ENCODE measurements around the gene DOCK9. TPM values are rescaled to one million over a fixed set of nuclear protein-coding genes. Genes with fewer than 3 reads are reported as not detected.
A peak's percentile ranks its signal among the peaks of the same experiment; 100 is the strongest.

The DOCK9 gene
- total RNA-seq, 1 donor from 2014 or later, result 43.5 TPM

GRCh38 chr13:98845742-98846141 is 132.1 kb downstream of the DOCK9 start:
- Mint-ChIP-seq H3K27ac (no peak overlapping the region), H3K4me1 (peaks cover 5% of the 10 kb centered on the region), H3K4me3 (no peak overlapping the region), H3K9me3 (no peaks in the 10 kb centered on the region), H3K36me3 (ENCODE audit: low read depth) (peaks cover 34% of the 10 kb centered on the region), H3K27me3 (no peaks in the 10 kb centered on the region)
- DNase-seq, result no peak
- intact Hi-C loops (cut with micrococcal nuclease), result loop anchor here (10.0 kb wide), 1 partner anchor 401 kb away; no protein-coding TSS in a partner anchor

- no peaks in the 10 kb centered on the region for H3K27me3 Mint-ChIP-seq
- peaks cover 7% of the 10 kb centered on the region for H3K4me1 Mint-ChIP-seq
- no peak for DNase-seq
- peaks cover 36% of the 10 kb centered on the region for H3K36me3 Mint-ChIP-seq (ENCODE audit: low read depth)
- H3K9me3 Mint-ChIP-seq, result no peaks in the 10 kb centered on the region
- no peak overlapping the region for H3K4me3 Mint-ChIP-seq
- intact Hi-C loops (cut with micrococcal nuclease), result loop anchor here (5.0 to 10.0 kb wide), 2 partner anchors 172 to 399 kb away; no protein-coding TSS in a partner anchor
- no peak overlapping the region for H3K27ac Mint-ChIP-seq
Measured at GRCh38 chr13:98844021-98844420, 133.8 kb downstream of the DOCK9 start.

GRCh38 chr13:98843482-98843877 is 134.4 kb downstream of the DOCK9 start:
- Mint-ChIP-seq H3K27me3 (no peaks in the 10 kb centered on the region), H3K9me3 (no peaks in the 10 kb centered on the region), H3K27ac (no peak overlapping the region), H3K4me1 (peaks cover 7% of the 10 kb centered on the region), H3K36me3 (ENCODE audit: low read depth) (peaks cover 36% of the 10 kb centered on the region), H3K4me3 (no peak overlapping the region)
- no peak for DNase-seq
- intact Hi-C loops (cut with micrococcal nuclease), result loop anchor here (5.0 to 10.0 kb wide), 2 partner anchors 171 to 399 kb away; no protein-coding TSS in a partner anchor

- Mint-ChIP-seq H3K36me3 (ENCODE audit: low read depth) (peaks cover 31% of the 10 kb centered on the region), H3K27me3 (no peaks in the 10 kb centered on the region), H3K4me1 (peaks cover 7% of the 10 kb centered on the region), H3K9me3 (no peaks in the 10 kb centered on the region), H3K27ac (no peak overlapping the region), H3K4me3 (no peak overlapping the region)
- peak; percentile 88 for DNase-seq
- intact Hi-C loops (cut with micrococcal nuclease), result loop anchor here (5.0 to 10.0 kb wide), 2 partner anchors 171 to 398 kb away; no protein-coding TSS in a partner anchor
Measured at GRCh38 chr13:98842858-98843481, 134.9 kb downstream of the DOCK9 start.

- no peak overlapping the region for H3K4me3 Mint-ChIP-seq
- no peaks in the 10 kb centered on the region for H3K9me3 Mint-ChIP-seq
- DNase-seq, result no peak
- H3K27me3 Mint-ChIP-seq, result no peaks in the 10 kb centered on the region
- peaks cover 26% of the 10 kb centered on the region for H3K36me3 Mint-ChIP-seq (ENCODE audit: low read depth)
- H3K27ac Mint-ChIP-seq, result no peak overlapping the region
- intact Hi-C loops (cut with micrococcal nuclease), result loop anchor here (5.0 to 10.0 kb wide), 2 partner anchors 170 to 397 kb away; no protein-coding TSS in a partner anchor
- peaks cover 5% of the 10 kb centered on the region for H3K4me1 Mint-ChIP-seq
Measured at GRCh38 chr13:98842070-98842469, 135.8 kb downstream of the DOCK9 start.

- Mint-ChIP-seq H3K36me3 (ENCODE audit: low read depth) (peaks cover 17% of the 10 kb centered on the region), H3K4me1 (peaks cover 5% of the 10 kb centered on the region), H3K27ac (no peak overlapping the region), H3K4me3 (no peak overlapping the region), H3K27me3 (no peaks in the 10 kb centered on the region), H3K9me3 (no peaks in the 10 kb centered on the region)
- intact Hi-C loops (cut with micrococcal nuclease), result loop anchor here (5.0 to 10.0 kb wide), 2 partner anchors 168 to 395 kb away; no protein-coding TSS in a partner anchor
- peak; percentile 78 for DNase-seq
Measured at GRCh38 chr13:98839856-98840769, 137.8 kb downstream of the DOCK9 start.

GRCh38 chr13:98838776-98839175 is 139.1 kb downstream of the DOCK9 start:
- Mint-ChIP-seq H3K36me3 (ENCODE audit: low read depth) (peaks cover 15% of the 10 kb centered on the region), H3K4me3 (no peak overlapping the region), H3K27me3 (no peaks in the 10 kb centered on the region), H3K27ac (no peak overlapping the region), H3K4me1 (peaks cover 5% of the 10 kb centered on the region), H3K9me3 (no peaks in the 10 kb centered on the region)
- DNase-seq, result no peak
- intact Hi-C loops (cut with micrococcal nuclease), result no loop called here

- H3K4me1 Mint-ChIP-seq, result peaks cover 5% of the 10 kb centered on the region
Measured at GRCh38 chr13:98837896-98838295, 140.0 kb downstream of the DOCK9 start.

GRCh38 chr13:98835156-98835555 is 142.7 kb downstream of the DOCK9 start:
- H3K9me3 Mint-ChIP-seq, result peaks cover 3% of the 10 kb centered on the region
- intact Hi-C loops (cut with micrococcal nuclease), result no loop called here
- no peaks in the 10 kb centered on the region for H3K27me3 Mint-ChIP-seq
- peaks cover 32% of the 10 kb centered on the region for H3K36me3 Mint-ChIP-seq (ENCODE audit: low read depth)
- DNase-seq, result no peak
- no peak overlapping the region for H3K4me3 Mint-ChIP-seq
- no peaks in the 10 kb centered on the region for H3K4me1 Mint-ChIP-seq
- H3K27ac Mint-ChIP-seq, result no peak overlapping the region

More at GRCh38 chr13:98837896-98838295, 140.0 kb downstream of the DOCK9 start:
- DNase-seq, result no peak
- Mint-ChIP-seq H3K9me3 (no peaks in the 10 kb centered on the region), H3K36me3 (ENCODE audit: low read depth) (peaks cover 15% of the 10 kb centered on the region), H3K27ac (no peak overlapping the region), H3K27me3 (no peaks in the 10 kb centered on the region), H3K4me3 (no peak overlapping the region)
- intact Hi-C loops (cut with micrococcal nuclease), result no loop called here

GRCh38 chr13:98834254-98834960 is 143.5 kb downstream of the DOCK9 start:
- no peak for DNase-seq
- Mint-ChIP-seq H3K4me1 (no peaks in the 10 kb centered on the region), H3K27me3 (no peaks in the 10 kb centered on the region), H3K9me3 (peaks cover 4% of the 10 kb centered on the region), H3K36me3 (ENCODE audit: low read depth) (peaks cover 38% of the 10 kb centered on the region), H3K27ac (no peak overlapping the region), H3K4me3 (no peak overlapping the region)
- intact Hi-C loops (cut with micrococcal nuclease), result no loop called here

- peaks cover 58% of the 10 kb centered on the region for H3K36me3 Mint-ChIP-seq (ENCODE audit: low read depth)
- H3K27ac Mint-ChIP-seq, result no peak overlapping the region
- H3K4me1 Mint-ChIP-seq, result peaks cover 7% of the 10 kb centered on the region
- H3K4me3 Mint-ChIP-seq, result no peak overlapping the region
- no peak for DNase-seq
- intact Hi-C loops (cut with micrococcal nuclease), result no loop called here
- H3K9me3 Mint-ChIP-seq, result peaks cover 4% of the 10 kb centered on the region
- no peaks in the 10 kb centered on the region for H3K27me3 Mint-ChIP-seq
Measured at GRCh38 chr13:98831236-98831635, 146.6 kb downstream of the DOCK9 start.

- Mint-ChIP-seq H3K4me1 (peaks cover 15% of the 10 kb centered on the region), H3K4me3 (no peak overlapping the region), H3K36me3 (ENCODE audit: low read depth) (peaks cover 61% of the 10 kb centered on the region), H3K27me3 (no peaks in the 10 kb centered on the region), H3K9me3 (peaks cover 4% of the 10 kb centered on the region), H3K27ac (no peak overlapping the region)
- no peak for DNase-seq
- intact Hi-C loops (cut with micrococcal nuclease), result no loop called here
Measured at GRCh38 chr13:98829541-98829940, 148.3 kb downstream of the DOCK9 start.

- H3K4me3 Mint-ChIP-seq, result no peak overlapping the region
- H3K9me3 Mint-ChIP-seq, result peaks cover 4% of the 10 kb centered on the region
- H3K4me1 Mint-ChIP-seq, result peaks cover 15% of the 10 kb centered on the region
- intact Hi-C loops (cut with micrococcal nuclease), result no loop called here
- no peak overlapping the region for H3K27ac Mint-ChIP-seq
- no peak for DNase-seq
- no peaks in the 10 kb centered on the region for H3K27me3 Mint-ChIP-seq
- H3K36me3 Mint-ChIP-seq (ENCODE audit: low read depth), result peaks cover 66% of the 10 kb centered on the region
Measured at GRCh38 chr13:98828614-98829013, 149.2 kb downstream of the DOCK9 start.
